ENCODE data around the gene LAMA2.
"Not testable (repeated sequence)": the region's sequence is repeated elsewhere in the genome, so short reads cannot be mapped to it uniquely, and the experiment has no call there.

The LAMA2 gene

DNA sequence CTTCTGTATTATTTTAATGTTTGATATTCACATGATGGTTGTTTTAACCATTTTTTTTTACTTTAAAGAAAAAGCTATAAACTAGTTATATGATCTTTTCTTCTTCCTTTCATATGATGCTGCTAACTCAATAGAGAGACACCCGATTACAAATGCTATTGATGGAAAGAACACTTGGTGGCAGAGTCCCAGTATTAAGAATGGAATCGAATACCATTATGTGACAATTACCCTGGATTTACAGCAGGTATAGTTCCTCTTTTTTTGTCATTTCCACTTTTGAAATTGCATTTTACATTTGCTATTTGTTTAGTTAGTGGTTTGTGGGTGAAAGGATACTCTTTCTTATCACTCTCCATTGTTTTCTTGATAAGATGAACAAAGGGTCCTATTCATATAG, 176.7 kb downstream of the LAMA2 start:
- no peak overlapping the region for H3K4me3 ChIP-seq (ENCODE audit: low read depth, low read length)
- TF ChIP-seq, protein P1, sequence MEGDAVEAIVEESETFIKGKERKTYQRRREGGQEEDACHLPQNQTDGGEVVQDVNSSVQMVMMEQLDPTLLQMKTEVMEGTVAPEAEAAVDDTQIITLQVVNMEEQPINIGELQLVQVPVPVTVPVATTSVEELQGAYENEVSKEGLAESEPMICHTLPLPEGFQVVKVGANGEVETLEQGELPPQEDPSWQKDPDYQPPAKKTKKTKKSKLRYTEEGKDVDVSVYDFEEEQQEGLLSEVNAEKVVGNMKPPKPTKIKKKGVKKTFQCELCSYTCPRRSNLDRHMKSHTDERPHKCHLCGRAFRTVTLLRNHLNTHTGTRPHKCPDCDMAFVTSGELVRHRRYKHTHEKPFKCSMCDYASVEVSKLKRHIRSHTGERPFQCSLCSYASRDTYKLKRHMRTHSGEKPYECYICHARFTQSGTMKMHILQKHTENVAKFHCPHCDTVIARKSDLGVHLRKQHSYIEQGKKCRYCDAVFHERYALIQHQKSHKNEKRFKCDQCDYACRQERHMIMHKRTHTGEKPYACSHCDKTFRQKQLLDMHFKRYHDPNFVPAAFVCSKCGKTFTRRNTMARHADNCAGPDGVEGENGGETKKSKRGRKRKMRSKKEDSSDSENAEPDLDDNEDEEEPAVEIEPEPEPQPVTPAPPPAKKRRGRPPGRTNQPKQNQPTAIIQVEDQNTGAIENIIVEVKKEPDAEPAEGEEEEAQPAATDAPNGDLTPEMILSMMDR (IDR thresholded peaks at IDR 0.05; ENCODE audit: low read depth, low read length): no peak

DNA sequence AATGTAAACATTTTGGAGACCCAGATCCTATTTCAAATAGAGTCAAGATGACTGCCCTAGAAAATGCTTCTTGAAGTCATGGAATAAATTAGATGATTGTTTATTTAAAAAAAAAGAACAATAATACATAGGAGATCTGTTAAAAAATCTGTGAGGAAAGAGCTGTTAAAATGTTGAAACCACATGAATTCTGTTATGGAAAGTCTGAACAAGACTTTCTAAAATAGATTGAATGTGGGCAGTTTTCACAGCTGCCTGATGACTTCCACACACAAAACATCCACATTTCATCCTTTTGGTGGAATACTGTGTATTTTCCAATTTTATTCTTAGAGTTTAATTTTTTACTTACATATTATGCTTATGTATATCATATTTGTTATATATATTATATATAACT, 186.1 kb downstream of the LAMA2 start:
- TF ChIP-seq, protein P1 (IDR thresholded peaks at IDR 0.05; ENCODE audit: low read depth, low read length): no peak
- no peak overlapping the region for H3K4me3 ChIP-seq (ENCODE audit: low read depth, low read length)

GRCh38 chr6:129073051-129073450, 190.1 kb downstream of the LAMA2 start:
- TF ChIP-seq, protein P1 (IDR thresholded peaks at IDR 0.05; ENCODE audit: low read depth, low read length): no peak
- no peak overlapping the region for H3K4me3 ChIP-seq (ENCODE audit: low read depth, low read length)

GRCh38 chr6:129073691-129074395, 190.9 kb downstream of the LAMA2 start:
- TF ChIP-seq, protein P1 (IDR thresholded peaks at IDR 0.05; ENCODE audit: low read depth, low read length): no peak
- no peak overlapping the region for H3K4me3 ChIP-seq (ENCODE audit: low read depth, low read length)

GRCh38 chr6:129084406-129084805, 201.5 kb downstream of the LAMA2 start:
- no peak overlapping the region for H3K4me3 ChIP-seq (ENCODE audit: low read depth, low read length)
- TF ChIP-seq, protein P1 (IDR thresholded peaks at IDR 0.05; ENCODE audit: low read depth, low read length): no peak

GRCh38 chr6:129088481-129088880, 205.5 kb downstream of the LAMA2 start:
- H3K4me3 ChIP-seq (ENCODE audit: low read depth, low read length): not testable (repeated sequence)

- H3K4me3 ChIP-seq (ENCODE audit: low read depth, low read length): no peak overlapping the region
- TF ChIP-seq, protein P1 (IDR thresholded peaks at IDR 0.05; ENCODE audit: low read depth, low read length): no peak
Observed at GRCh38 chr6:129089357-129089756, 206.4 kb downstream of the LAMA2 start.

DNA sequence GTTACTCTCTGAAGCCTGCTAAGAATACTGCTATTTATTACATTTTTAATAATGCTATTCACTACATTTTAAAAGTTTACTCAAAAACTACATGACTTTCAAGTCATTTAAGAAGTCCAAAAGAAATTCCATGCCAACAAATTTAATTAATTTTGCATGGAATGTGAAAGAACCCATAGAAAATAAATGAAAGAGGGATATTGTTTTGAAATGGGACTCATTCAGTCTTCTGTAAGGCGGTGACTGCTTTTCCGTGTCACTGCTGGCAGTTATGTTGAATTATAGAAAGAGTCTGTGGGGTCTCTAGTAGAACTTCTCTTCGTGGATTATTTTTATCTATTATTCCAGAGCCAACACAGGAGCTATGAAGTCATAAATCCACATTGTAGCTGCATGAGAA, 211.2 kb downstream of the LAMA2 start:
- H3K4me3 ChIP-seq (ENCODE audit: low read depth, low read length): no peak overlapping the region

More for the DNA sequence above, 211.2 kb downstream of the LAMA2 start:
- TF ChIP-seq, protein P1 (IDR thresholded peaks at IDR 0.05; ENCODE audit: low read depth, low read length): no peak
